Renal cortex interstitium (tissue), 11 donors: ENCODE results near the gene DENND2C. TPM values are rescaled to one million over a fixed set of nuclear protein-coding genes. Genes with fewer than 3 reads are reported as not detected.

ENCODE experiments used
- DNase-seq, 11 donors: peaks; one replicate each; pipeline ENCODE4 v3.0.0-alpha.2; 2013; ENCODE audit warnings: low read depth in 9 of 11, low spot score in 4 of 11; ENCODE audit errors: extremely low read depth in 1 of 11
- polyA plus RNA-seq, 3 donors: library from polyadenylated mRNA; unstranded; fragments of 120-200 nt; gene quantifications; one replicate each; pipeline ENCODE4 v1.2.1, GENCODE V29; 2013; ENCODE audit not compliant: insufficient read length in 3 of 3

Gene DENND2C
- polyA plus RNA-seq, 3 donors = 3.5 to 3.8 (median 3.7) TPM

GRCh38 chr1:114688526-114688925 is 18.7 kb upstream of the DENND2C start:
- no peak for DNase-seq

GRCh38 chr1:114685851-114686250 is 16.0 kb upstream of the DENND2C start:
- DNase-seq = no peak

GRCh38 chr1:114677691-114678090 is 7.8 kb upstream of the DENND2C start:
- no peak for DNase-seq

GRCh38 chr1:114676115-114676514 is 6.3 kb upstream of the DENND2C start:
- DNase-seq = no peak

GRCh38 chr1:114671939-114672275 is 2.1 kb upstream of the DENND2C start:
- DNase-seq = no peak

- no peak for DNase-seq
Measured at GRCh38 chr1:114671011-114671938, 1.4 kb upstream of the DENND2C start.

- DNase-seq = peak; percentile 75 to 88 (median 83)
Measured at GRCh38 chr1:114670083-114671010, 498 bp upstream of the DENND2C start.

- no peak for DNase-seq
Measured at GRCh38 chr1:114668784-114669561, 876 bp downstream of the DENND2C start.

GRCh38 chr1:114668373-114668772 is 1.5 kb downstream of the DENND2C start:
- no peak for DNase-seq

- no peak for DNase-seq
Measured at GRCh38 chr1:114666954-114667353, 2.9 kb downstream of the DENND2C start.

GRCh38 chr1:114660238-114660637 is 9.6 kb downstream of the DENND2C start:
- DNase-seq = no peak

- DNase-seq = no peak
Measured at GRCh38 chr1:114651893-114652292, 18.0 kb downstream of the DENND2C start.

GRCh38 chr1:114648503-114648902 is 21.3 kb downstream of the DENND2C start:
- no peak for DNase-seq

GRCh38 chr1:114641377-114641776 is 28.5 kb downstream of the DENND2C start:
- no peak for DNase-seq

GRCh38 chr1:114638910-114639309 is 30.9 kb downstream of the DENND2C start:
- DNase-seq = no peak

GRCh38 chr1:114632427-114632826 is 37.4 kb downstream of the DENND2C start:
- no peak for DNase-seq

GRCh38 chr1:114627107-114627506 is 42.7 kb downstream of the DENND2C start:
- peak in 1 of 11 donors; percentile 3 for DNase-seq

GRCh38 chr1:114623364-114623763 is 46.5 kb downstream of the DENND2C start:
- DNase-seq = no peak

GRCh38 chr1:114620419-114620818 is 49.4 kb downstream of the DENND2C start:
- DNase-seq = no peak
